HG03066 (cell line): ENCODE measurements around the gene PLA1A.
A peak's percentile ranks its signal among the peaks of the same experiment; 100 is the strongest.
"Not testable (repeated sequence)": the region's sequence is repeated elsewhere in the genome, so short reads cannot be mapped to it uniquely, and the experiment has no call there.

Experiments
- ATAC-seq: cut with Tn5 transposase; IDR thresholded peaks from one replicate; pipeline ENCODE4 v1.9.1; 2021; ENCODE audit warnings: low read depth; ENCODE audit not compliant: unreplicated experiment

Gene PLA1A

GRCh38 chr3:119597548-119598288 is at the start of gene PLA1A:
Gene PLA1A (plus strand): TSS chr3:119597885. CDS start chr3:119597914, 29 bp downstream.
- ATAC-seq, result no peak

GRCh38 chr3:119548341-119548740 is 49.3 kb upstream of the PLA1A start:
- no peak for ATAC-seq

GRCh38 chr3:119550192-119550910 is 47.3 kb upstream of the PLA1A start:
- ATAC-seq, result peak; percentile 30

- ATAC-seq, result no peak
Observed at GRCh38 chr3:119551598-119551997, 46.1 kb upstream of the PLA1A start.

GRCh38 chr3:119552928-119553327 is 44.8 kb upstream of the PLA1A start:
- ATAC-seq, result not testable (repeated sequence)

- ATAC-seq, result no peak
Observed at GRCh38 chr3:119553823-119554415, 43.8 kb upstream of the PLA1A start.

GRCh38 chr3:119555309-119555735 is 42.4 kb upstream of the PLA1A start:
- no peak for ATAC-seq

GRCh38 chr3:119555929-119556328 is 41.8 kb upstream of the PLA1A start:
- ATAC-seq, result no peak

- no peak for ATAC-seq
Observed at GRCh38 chr3:119557192-119557876, 40.4 kb upstream of the PLA1A start.

GRCh38 chr3:119557877-119558269 is 39.8 kb upstream of the PLA1A start:
- ATAC-seq, result no peak

- ATAC-seq, result no peak
Observed at GRCh38 chr3:119558626-119559317, 38.9 kb upstream of the PLA1A start.

- ATAC-seq, result peak; percentile 60
Observed at GRCh38 chr3:119559441-119559963, 38.2 kb upstream of the PLA1A start, which contains the start of gene CD80. Gene CD80 (minus strand): TSS chr3:119559614. CDS start chr3:119557728, 1,886 bp downstream.

GRCh38 chr3:119560160-119560559 is 37.5 kb upstream of the PLA1A start:
- no peak for ATAC-seq

GRCh38 chr3:119562307-119562961 is 35.3 kb upstream of the PLA1A start:
- peak; percentile 52 for ATAC-seq

- ATAC-seq, result not testable (repeated sequence)
Observed at GRCh38 chr3:119563334-119563733, 34.4 kb upstream of the PLA1A start.

GRCh38 chr3:119569156-119569555 is 28.5 kb upstream of the PLA1A start:
- no peak for ATAC-seq

- peak; percentile 56 for ATAC-seq
Observed at GRCh38 chr3:119570229-119570628, 27.5 kb upstream of the PLA1A start.

- ATAC-seq, result no peak
Observed at GRCh38 chr3:119571230-119571629, 26.5 kb upstream of the PLA1A start.

GRCh38 chr3:119571688-119572087 is 26.0 kb upstream of the PLA1A start:
- ATAC-seq, result no peak
